Ishikawa (cell line): ENCODE measurements around the gene FOXC2.

Source experiments
- CREB1 ChIP-seq: IDR thresholded peaks from 2 replicates; pipeline ENCODE4 v1.6.1; 2012; ENCODE audit warnings: low read depth
- EGR1 ChIP-seq: IDR thresholded peaks from 2 replicates; pipeline ENCODE4 v1.6.1; 2012
- MAX ChIP-seq: IDR thresholded peaks from 2 replicates; pipeline ENCODE4 v1.6.1; 2012
- TAF1 ChIP-seq: IDR thresholded peaks from 2 replicates; pipeline ENCODE4 v1.6.1; 2012; ENCODE audit warnings: low read depth, mild to moderate bottlenecking
- TEAD4 ChIP-seq: IDR thresholded peaks from 2 replicates; pipeline ENCODE4 v1.6.1; 2012

GRCh38 chr16:86533076-86533475 lies 33.6 kb upstream of the FOXC2 start:
- TF ChIP-seq CREB1 (no peak), TEAD4 (no peak), EGR1 (no peak), TAF1 (no peak), MAX (no peak)
